Measurements from ENCODE around the gene SDF2L1.
"Not testable (repeated sequence)": the region's sequence is repeated elsewhere in the genome, so short reads cannot be mapped to it uniquely, and the experiment has no call there.

SDF2L1 gene

GRCh38 chr22:21641789-21642583 is at the start of gene SDF2L1:
Gene SDF2L1, plus strand, starts transcription at chr22:21642302. Its CDS starts 35 bp downstream, at chr22:21642337.
- DNase-seq (ENCODE audit: low read depth, low spot score), result peak; percentile 97

DNA sequence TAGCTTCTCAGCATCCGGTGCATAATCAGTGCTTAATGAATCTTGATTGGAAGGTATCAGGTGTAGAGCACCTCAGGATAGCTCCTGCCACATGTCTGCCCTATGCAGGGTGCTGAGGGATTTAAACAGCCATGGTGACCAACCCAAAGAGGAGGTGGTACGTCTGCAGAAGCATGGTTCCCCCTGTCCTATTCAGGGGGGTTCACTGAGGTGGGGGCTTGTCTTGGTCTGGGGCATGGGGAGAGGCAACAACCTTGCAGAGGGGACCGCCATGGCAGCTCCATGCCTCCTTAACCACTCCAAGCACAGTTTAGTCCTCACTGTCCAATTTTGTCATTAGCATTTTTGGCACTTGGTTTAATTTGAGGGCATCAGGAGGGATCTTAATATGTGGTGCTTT is 49.7 kb upstream of the SDF2L1 start:
- DNase-seq (ENCODE audit: low read depth, low spot score), result no peak

DNA sequence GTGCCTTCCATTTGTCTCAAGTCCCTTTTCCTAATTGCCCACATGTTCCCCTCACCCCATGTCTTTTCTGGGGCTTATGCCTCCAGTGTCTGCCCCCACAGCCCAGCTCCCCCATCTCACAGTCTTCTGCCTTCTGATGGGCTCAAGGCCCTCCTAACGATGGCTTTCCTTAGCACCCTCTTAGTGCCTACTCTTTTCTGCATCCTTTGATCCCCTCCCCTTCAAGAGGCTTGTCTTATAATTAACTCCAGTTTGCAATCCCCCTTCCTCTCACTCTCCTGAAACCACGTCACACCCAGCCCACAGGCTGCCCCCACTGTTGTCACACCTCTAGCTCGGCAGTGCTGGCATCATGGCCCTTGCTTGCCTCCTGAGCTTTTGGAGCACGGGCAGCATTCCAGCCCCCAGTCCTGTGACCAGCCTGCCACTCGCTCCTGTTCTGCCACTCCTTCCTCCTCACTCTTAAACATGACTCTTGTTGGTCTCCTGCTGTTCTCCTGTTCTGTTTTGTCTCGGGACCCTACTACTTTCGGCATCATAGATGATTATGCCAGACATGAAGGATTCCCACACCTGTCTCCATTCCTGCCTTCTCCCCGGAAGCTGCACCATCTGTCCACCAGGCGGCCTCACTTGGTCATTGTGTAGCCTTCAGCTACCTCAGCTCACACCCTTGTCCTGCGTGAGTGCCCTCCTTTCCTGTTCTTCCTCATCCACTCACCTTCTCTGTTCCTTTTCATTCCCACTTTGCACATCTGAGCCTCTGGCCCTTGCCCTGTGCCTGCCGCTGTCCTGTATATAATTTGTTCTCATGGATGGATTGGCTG is 48.5 kb upstream of the SDF2L1 start:
- no peak for DNase-seq (ENCODE audit: low read depth, low spot score)

GRCh38 chr22:21594865-21595452 is 47.1 kb upstream of the SDF2L1 start:
- DNase-seq (ENCODE audit: low read depth, low spot score), result no peak

- not testable (repeated sequence) for DNase-seq (ENCODE audit: low read depth, low spot score)
Observed at GRCh38 chr22:21596356-21597135, 45.6 kb upstream of the SDF2L1 start.

- no peak for DNase-seq (ENCODE audit: low read depth, low spot score)
Observed at GRCh38 chr22:21598302-21598701, 43.8 kb upstream of the SDF2L1 start.

- no peak for DNase-seq (ENCODE audit: low read depth, low spot score)
Observed at GRCh38 chr22:21599053-21599893, 42.8 kb upstream of the SDF2L1 start.

- no peak for DNase-seq (ENCODE audit: low read depth, low spot score)
Observed at GRCh38 chr22:21602579-21602978, 39.5 kb upstream of the SDF2L1 start.

GRCh38 chr22:21603973-21604372 is 38.1 kb upstream of the SDF2L1 start:
- no peak for DNase-seq (ENCODE audit: low read depth, low spot score)

DNA sequence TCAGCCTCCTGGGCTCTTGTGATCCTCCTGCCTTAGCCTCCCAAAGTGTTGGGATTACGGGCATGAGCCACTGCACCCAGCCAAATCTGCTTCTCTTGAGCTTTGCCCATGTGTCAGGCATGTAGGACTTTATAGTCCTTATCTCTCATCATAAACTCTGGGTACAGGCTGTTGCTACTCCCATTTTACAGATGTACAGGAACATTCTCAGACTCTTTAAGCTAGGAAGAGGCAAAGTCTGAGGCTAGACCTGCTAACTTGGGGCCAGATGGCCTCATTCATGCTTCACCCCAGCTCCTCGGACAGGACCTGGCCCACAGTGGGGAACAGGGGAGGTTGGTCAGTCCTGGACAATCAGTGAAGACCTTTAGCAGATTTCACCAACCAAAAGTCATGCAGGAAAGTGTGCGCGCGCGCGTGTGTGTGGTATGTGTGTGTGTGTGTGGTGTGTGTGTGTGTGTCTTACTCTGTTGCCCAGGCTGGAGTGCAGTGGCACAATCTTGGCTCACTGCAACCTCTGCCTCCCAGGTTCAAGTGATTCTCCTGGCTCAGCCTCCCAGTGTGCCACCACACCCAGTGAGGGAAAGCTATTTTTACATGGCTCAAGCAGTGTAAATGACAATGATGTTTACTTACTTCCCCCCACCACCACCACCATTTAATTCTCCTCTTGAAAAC is 36.1 kb upstream of the SDF2L1 start:
- no peak for DNase-seq (ENCODE audit: low read depth, low spot score)

GRCh38 chr22:21606775-21607174 is 35.3 kb upstream of the SDF2L1 start:
- no peak for DNase-seq (ENCODE audit: low read depth, low spot score)

DNA sequence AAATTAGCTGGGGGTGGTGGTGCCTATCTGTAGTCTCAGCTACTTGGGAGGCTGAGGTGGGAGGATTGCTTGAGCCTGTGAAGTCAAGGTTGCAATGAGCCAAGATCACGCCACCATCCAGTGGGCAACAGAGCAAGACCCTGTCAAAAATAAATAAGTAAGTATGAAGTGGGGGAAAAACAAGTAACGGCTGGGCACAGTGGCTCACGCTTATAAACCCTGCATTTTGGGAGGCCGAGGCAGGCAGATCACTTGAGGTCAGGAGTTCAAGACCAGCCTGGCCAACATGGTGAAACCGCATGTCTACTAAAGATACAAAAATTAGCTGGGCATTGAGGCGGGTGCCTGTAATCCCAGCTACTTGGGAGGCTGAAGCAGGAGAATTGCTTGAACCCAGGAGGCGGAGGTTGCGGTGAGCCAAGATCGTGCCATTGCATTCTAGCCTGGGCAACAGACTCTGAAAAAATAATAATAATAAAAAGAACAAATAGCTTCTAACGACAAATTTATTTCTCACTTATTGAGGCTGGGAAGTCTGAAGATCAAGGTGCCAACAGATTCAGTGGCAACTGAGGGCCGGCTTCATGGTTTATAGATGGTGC is 32.4 kb upstream of the SDF2L1 start:
- DNase-seq (ENCODE audit: low read depth, low spot score), result not testable (repeated sequence)

GRCh38 chr22:21611210-21611977 is 30.7 kb upstream of the SDF2L1 start:
- no peak for DNase-seq (ENCODE audit: low read depth, low spot score)

GRCh38 chr22:21612858-21613257 is 29.2 kb upstream of the SDF2L1 start:
- no peak for DNase-seq (ENCODE audit: low read depth, low spot score)

GRCh38 chr22:21613553-21614233 is 28.4 kb upstream of the SDF2L1 start:
- no peak for DNase-seq (ENCODE audit: low read depth, low spot score)

GRCh38 chr22:21615731-21616130 is 26.4 kb upstream of the SDF2L1 start:
- DNase-seq (ENCODE audit: low read depth, low spot score), result no peak

- DNase-seq (ENCODE audit: low read depth, low spot score), result not testable (repeated sequence)
Observed at GRCh38 chr22:21617337-21617736, 24.8 kb upstream of the SDF2L1 start.

DNA sequence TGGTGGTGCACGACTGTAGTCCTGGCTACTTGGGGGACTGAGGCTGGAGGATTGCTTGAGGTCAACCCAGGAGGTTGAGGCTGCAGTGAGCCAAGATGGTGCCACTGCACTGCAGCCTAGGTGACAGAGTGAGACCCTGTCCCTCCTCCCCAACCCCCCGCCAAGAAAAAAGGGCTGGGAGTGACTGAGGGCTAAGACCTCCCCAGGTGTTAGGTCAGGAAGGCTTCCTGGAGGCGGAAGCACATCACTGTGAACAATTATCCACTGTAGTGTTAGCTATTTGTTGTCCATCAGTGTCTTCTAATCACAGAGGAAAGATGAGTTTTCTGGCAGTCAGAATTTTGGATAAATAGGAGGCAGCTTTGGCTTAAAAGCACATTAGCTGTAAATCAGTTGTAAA is 21.1 kb upstream of the SDF2L1 start:
- no peak for DNase-seq (ENCODE audit: low read depth, low spot score)

Measured in activated CD4-positive, CD25-positive, alpha-beta regulatory T cell treated with anti-CD3 and anti-CD28 coated beads, Interleukin-2, amount 50 U/mL, for 16 hours (primary cell).